ENCODE results near the gene ACTR8. TPM values are rescaled to one million over a fixed set of nuclear protein-coding genes. Genes with fewer than 3 reads are reported as not detected.

The ACTR8 gene
- total RNA-seq, 1 donor from 2014 or later: 22.8 TPM

- TF ChIP-seq, protein P1, sequence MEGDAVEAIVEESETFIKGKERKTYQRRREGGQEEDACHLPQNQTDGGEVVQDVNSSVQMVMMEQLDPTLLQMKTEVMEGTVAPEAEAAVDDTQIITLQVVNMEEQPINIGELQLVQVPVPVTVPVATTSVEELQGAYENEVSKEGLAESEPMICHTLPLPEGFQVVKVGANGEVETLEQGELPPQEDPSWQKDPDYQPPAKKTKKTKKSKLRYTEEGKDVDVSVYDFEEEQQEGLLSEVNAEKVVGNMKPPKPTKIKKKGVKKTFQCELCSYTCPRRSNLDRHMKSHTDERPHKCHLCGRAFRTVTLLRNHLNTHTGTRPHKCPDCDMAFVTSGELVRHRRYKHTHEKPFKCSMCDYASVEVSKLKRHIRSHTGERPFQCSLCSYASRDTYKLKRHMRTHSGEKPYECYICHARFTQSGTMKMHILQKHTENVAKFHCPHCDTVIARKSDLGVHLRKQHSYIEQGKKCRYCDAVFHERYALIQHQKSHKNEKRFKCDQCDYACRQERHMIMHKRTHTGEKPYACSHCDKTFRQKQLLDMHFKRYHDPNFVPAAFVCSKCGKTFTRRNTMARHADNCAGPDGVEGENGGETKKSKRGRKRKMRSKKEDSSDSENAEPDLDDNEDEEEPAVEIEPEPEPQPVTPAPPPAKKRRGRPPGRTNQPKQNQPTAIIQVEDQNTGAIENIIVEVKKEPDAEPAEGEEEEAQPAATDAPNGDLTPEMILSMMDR (IDR thresholded peaks at IDR 0.05): no peak
- Histone ChIP-seq H3K4me1 (peaks cover 26% of the 10 kb centered on the region), H3K36me3 (no peaks in the 10 kb centered on the region), H3K27me3 (peaks cover 3% of the 10 kb centered on the region), H3K9me3 (no peaks in the 10 kb centered on the region), H3K27ac (peak within 1 kb of the TSS; percentile 97), H3K4me3 (peak within 1 kb of the TSS; percentile 89)
- intact Hi-C loops (cut with DNase I): no loop called here
- peak; percentile 99 for DNase-seq
- ATAC-seq: peak; percentile 99
Measured at GRCh38 chr3:53891497-53892285, 9.7 kb upstream of the ACTR8 start, which contains the start of gene SELENOK. TSS of gene SELENOK (minus strand) at chr3:53891859.

DNA sequence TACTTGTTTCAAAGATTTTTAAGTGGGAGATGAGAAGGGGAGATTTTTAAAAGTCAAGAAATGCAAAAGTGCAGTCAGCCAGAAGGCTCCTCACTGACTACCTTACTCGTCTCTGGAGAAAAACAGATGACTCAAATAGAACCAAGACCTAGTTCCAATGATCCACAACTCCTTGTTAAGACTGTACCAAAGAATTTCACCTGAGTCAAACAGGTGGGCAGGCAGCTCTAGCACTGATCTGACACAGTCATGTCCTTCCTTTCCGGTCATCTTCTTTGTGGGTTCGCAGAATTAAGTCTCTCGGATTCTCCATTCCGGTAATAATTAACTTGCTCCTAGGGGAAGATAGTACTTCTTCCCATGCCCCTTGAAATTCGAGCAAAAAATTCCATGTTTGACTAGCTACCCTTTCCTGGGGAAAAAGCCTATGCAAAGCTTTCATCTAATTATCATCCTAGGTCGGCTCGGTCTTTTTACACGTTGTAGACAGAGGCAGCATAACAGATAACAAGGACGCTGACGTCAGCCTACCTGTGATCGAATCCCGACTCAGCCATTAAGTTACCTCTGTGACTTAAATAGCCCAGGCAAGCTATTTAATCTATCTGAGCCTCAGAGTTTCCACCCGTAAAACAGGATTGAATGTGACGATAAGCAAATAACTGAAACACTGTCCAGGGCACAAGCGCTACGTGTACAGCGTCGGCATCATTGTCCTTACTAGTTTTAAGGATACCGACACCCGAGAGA is 8.9 kb upstream of the ACTR8 start:
- no peak for DNase-seq
- Histone ChIP-seq H3K4me3 (peak overlapping the region; percentile 89), H3K36me3 (peaks cover 5% of the 10 kb centered on the region), H3K4me1 (peaks cover 26% of the 10 kb centered on the region), H3K9me3 (no peaks in the 10 kb centered on the region), H3K27me3 (no peaks in the 10 kb centered on the region), H3K27ac (peak overlapping the region; percentile 97)
- intact Hi-C loops (cut with DNase I): no loop called here
- ATAC-seq: no peak
- TF ChIP-seq, protein P1 (IDR thresholded peaks at IDR 0.05): no peak

DNA sequence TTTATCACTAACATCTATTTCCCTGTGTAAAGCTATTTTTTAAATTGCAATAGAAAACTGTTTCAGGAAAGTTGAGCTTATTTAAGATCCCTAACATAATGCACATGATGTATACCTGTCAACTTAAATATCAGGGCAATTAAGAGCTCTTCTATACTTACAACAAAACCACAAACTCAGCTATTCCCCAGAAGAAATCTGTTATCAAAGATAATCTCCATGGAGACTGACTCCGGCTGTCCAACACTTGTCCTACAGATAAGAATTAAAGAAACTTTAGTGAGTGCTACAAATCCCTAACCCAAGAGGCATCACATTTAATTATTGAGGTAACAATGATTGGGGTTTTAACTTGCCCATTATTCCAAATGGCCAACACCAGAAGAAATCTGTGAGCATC is 6.3 kb upstream of the ACTR8 start:
- H3K4me1 ChIP-seq: peaks cover 26% of the 10 kb centered on the region
- TF ChIP-seq, protein P1 (IDR thresholded peaks at IDR 0.05): no peak
- intact Hi-C loops (cut with DNase I): no loop called here

DNA sequence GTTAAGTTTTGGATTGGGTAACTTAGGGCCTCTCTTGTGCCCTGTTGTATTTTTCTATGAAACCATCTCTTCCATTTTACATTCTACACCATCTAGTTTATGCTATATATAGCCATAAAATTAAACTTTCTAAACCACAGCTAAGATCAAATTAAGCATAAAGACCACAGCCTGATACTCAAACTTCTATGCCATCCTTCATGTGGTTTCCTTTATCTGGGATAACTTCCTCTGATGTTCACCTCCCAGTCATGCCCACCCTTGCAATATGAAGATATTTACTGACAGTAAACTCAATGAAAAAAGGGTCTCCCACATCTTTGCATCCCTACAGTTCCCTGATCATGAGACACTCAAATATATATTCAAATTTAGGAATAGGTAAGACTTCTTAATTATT is 5.5 kb upstream of the ACTR8 start:
- peaks cover 29% of the 10 kb centered on the region for H3K36me3 ChIP-seq
- TF ChIP-seq, protein P1 (IDR thresholded peaks at IDR 0.05): no peak
- ATAC-seq (no peak), DNase-seq (no peak)
- H3K4me1 ChIP-seq: peaks cover 23% of the 10 kb centered on the region
- no peaks in the 10 kb centered on the region for H3K27me3 ChIP-seq
- no peak overlapping the region for H3K4me3 ChIP-seq
- no peak overlapping the region for H3K27ac ChIP-seq
- no peaks in the 10 kb centered on the region for H3K9me3 ChIP-seq
- intact Hi-C loops (cut with DNase I): no loop called here

More for the DNA sequence above, 6.3 kb upstream of the ACTR8 start:
- H3K27me3 ChIP-seq: no peaks in the 10 kb centered on the region
- DNase-seq (no peak), ATAC-seq (no peak)
- H3K36me3 ChIP-seq: peaks cover 29% of the 10 kb centered on the region
- no peak overlapping the region for H3K4me3 ChIP-seq
- H3K27ac ChIP-seq: no peak overlapping the region
- no peaks in the 10 kb centered on the region for H3K9me3 ChIP-seq

DNA sequence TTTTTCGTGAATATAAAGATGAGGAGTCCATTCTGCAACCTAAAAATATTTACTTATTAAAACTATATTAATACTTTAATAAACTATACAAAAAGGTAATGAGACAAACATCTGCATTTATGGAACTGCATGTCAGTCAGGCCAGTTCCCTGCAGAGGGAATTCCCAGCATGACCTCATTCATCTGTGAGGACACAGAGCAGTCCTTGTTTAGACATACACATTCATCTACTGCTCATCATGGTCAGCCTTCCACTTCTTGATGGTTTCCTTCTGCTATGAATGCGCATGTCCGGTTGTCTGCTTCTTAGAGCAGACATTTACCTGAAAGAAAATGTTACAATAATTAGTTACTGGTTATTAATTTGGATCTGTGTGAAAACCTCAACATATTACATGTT is 3.3 kb upstream of the ACTR8 start:
- TF ChIP-seq, protein P1 (IDR thresholded peaks at IDR 0.05): no peak

More for the DNA sequence above, 3.3 kb upstream of the ACTR8 start:
- Histone ChIP-seq H3K4me3 (no peak overlapping the region), H3K27ac (no peak overlapping the region), H3K4me1 (peaks cover 22% of the 10 kb centered on the region), H3K36me3 (peaks cover 29% of the 10 kb centered on the region), H3K9me3 (no peaks in the 10 kb centered on the region), H3K27me3 (no peaks in the 10 kb centered on the region)
- ATAC-seq: no peak
- DNase-seq: no peak
- intact Hi-C loops (cut with DNase I): no loop called here
